ENCODE results near the gene CDC40.

DNA sequence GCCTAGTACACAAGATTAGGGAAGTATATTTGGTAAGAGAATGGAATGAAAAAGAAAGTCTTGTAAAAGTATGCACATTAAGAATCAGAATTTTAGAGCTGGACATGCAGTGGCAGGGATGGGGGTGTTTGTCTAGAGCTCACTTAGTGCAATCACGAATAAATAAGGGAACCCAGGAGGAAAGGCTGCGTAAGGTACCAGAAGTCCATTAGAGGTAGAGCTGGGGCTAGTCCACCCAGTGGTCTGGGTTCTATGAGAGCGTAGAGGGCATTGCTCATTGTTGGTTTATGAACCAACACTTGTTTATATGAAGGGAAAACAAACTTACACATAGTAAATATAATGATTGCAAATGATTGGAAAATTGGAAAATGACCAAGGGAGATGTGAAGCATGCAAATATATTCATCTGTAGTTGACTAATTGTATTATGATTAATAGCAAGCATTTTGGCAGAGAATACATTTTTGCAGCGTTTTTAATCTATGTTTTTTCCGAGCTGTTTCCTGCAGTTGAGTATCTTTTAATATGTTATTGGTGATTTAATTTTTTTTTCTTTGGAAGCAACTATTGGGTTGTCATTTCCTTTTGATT lies 3.2 kb downstream of the CDC40 start:
- TF ChIP-seq POLR2A (IDR thresholded peaks at IDR 0.05), result no peak
- TF ChIP-seq, protein P1, sequence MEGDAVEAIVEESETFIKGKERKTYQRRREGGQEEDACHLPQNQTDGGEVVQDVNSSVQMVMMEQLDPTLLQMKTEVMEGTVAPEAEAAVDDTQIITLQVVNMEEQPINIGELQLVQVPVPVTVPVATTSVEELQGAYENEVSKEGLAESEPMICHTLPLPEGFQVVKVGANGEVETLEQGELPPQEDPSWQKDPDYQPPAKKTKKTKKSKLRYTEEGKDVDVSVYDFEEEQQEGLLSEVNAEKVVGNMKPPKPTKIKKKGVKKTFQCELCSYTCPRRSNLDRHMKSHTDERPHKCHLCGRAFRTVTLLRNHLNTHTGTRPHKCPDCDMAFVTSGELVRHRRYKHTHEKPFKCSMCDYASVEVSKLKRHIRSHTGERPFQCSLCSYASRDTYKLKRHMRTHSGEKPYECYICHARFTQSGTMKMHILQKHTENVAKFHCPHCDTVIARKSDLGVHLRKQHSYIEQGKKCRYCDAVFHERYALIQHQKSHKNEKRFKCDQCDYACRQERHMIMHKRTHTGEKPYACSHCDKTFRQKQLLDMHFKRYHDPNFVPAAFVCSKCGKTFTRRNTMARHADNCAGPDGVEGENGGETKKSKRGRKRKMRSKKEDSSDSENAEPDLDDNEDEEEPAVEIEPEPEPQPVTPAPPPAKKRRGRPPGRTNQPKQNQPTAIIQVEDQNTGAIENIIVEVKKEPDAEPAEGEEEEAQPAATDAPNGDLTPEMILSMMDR (IDR thresholded peaks at IDR 0.05), result no peak
